Measurements from ENCODE around the gene TMEM86B.

GRCh38 chr19:55213547-55213946 is 15.0 kb downstream of the TMEM86B start:
- TF ChIP-seq CTCF (IDR thresholded peaks at IDR 0.05): no peak
- TF ChIP-seq SIN3A (IDR thresholded peaks at IDR 0.05; ENCODE audit: borderline replicate concordance, insufficient read depth, low read depth, low read length): no peak
- TF ChIP-seq REST (IDR thresholded peaks at IDR 0.05; ENCODE audit: insufficient read depth in 1 of 2, low read depth in 2 of 2, low read length in 1 of 2): no peak
- TF ChIP-seq POLR2AphosphoS5 (IDR thresholded peaks at IDR 0.05; ENCODE audit: low read depth, low read length): no peak
- no peak for TF ChIP-seq TCF7L2 (IDR thresholded peaks at IDR 0.05; ENCODE audit: low read depth, low read length)
